ENCODE results near the gene TUBA4A.
"Not testable (repeated sequence)": the region's sequence is repeated elsewhere in the genome, so short reads cannot be mapped to it uniquely, and the experiment has no call there.

TUBA4A gene

GRCh38 chr2:219287116-219287440 lies 33.4 kb upstream of the TUBA4A start:
- peaks cover 19 to 30% of the 10 kb centered on the region in 2 donors for H3K36me3 ChIP-seq (ENCODE audit: control insufficient read depth in 1 of 2, insufficient read depth in 2 of 2, low read length in 2 of 2)
- not testable (repeated sequence) for H3K9ac ChIP-seq (ENCODE audit: low read depth in 1 of 2, low read length in 2 of 2); H3K9me3 ChIP-seq (ENCODE audit: control insufficient read depth in 1 of 2, low read length in 2 of 2); H3K4me3 ChIP-seq (ENCODE audit: low read depth in 1 of 2, low read length in 2 of 2); H3K27me3 ChIP-seq (ENCODE audit: control insufficient read depth in 1 of 2, insufficient read depth in 2 of 2, low read length in 2 of 2); H3K27ac ChIP-seq (ENCODE audit: low read depth, low read length); H3K4me1 ChIP-seq (ENCODE audit: control insufficient read depth in 1 of 2, insufficient read depth in 2 of 2, low read length in 2 of 2)

GRCh38 chr2:219286436-219287115 lies 32.9 kb upstream of the TUBA4A start:
- Histone ChIP-seq H3K9me3 (ENCODE audit: control insufficient read depth in 1 of 2, low read length in 2 of 2) (no peaks in the 10 kb centered on the region), H3K4me1 (ENCODE audit: control insufficient read depth in 1 of 2, insufficient read depth in 2 of 2, low read length in 2 of 2) (no peaks in the 10 kb centered on the region), H3K36me3 (ENCODE audit: control insufficient read depth in 1 of 2, insufficient read depth in 2 of 2, low read length in 2 of 2) (peaks cover 19 to 31% of the 10 kb centered on the region in 2 donors), H3K27ac (ENCODE audit: low read depth, low read length) (no peak overlapping the region), H3K4me3 (ENCODE audit: low read depth in 1 of 2, low read length in 2 of 2) (no peak overlapping the region), H3K9ac (ENCODE audit: low read depth in 1 of 2, low read length in 2 of 2) (no peak overlapping the region), H3K27me3 (ENCODE audit: control insufficient read depth in 1 of 2, insufficient read depth in 2 of 2, low read length in 2 of 2) (no peaks in the 10 kb centered on the region)

- no peak overlapping the region for H3K9ac ChIP-seq (ENCODE audit: low read depth in 1 of 2, low read length in 2 of 2)
- H3K4me1 ChIP-seq (ENCODE audit: control insufficient read depth in 1 of 2, insufficient read depth in 2 of 2, low read length in 2 of 2): no peaks in the 10 kb centered on the region
- no peaks in the 10 kb centered on the region for H3K27me3 ChIP-seq (ENCODE audit: control insufficient read depth in 1 of 2, insufficient read depth in 2 of 2, low read length in 2 of 2)
- H3K27ac ChIP-seq (ENCODE audit: low read depth, low read length): no peak overlapping the region
- H3K4me3 ChIP-seq (ENCODE audit: low read depth in 1 of 2, low read length in 2 of 2): no peak overlapping the region
- H3K36me3 ChIP-seq (ENCODE audit: control insufficient read depth in 1 of 2, insufficient read depth in 2 of 2, low read length in 2 of 2): peaks cover 19 to 36% of the 10 kb centered on the region in 2 donors
- H3K9me3 ChIP-seq (ENCODE audit: control insufficient read depth in 1 of 2, low read length in 2 of 2): no peaks in the 10 kb centered on the region
Measured at GRCh38 chr2:219285894-219286425, 32.2 kb upstream of the TUBA4A start.

- Histone ChIP-seq H3K36me3 (ENCODE audit: control insufficient read depth in 1 of 2, insufficient read depth in 2 of 2, low read length in 2 of 2) (peaks cover 19 to 40% of the 10 kb centered on the region in 2 donors), H3K4me1 (ENCODE audit: control insufficient read depth in 1 of 2, insufficient read depth in 2 of 2, low read length in 2 of 2) (peaks cover under 1 to 3% of the 10 kb centered on the region in 2 donors), H3K27ac (ENCODE audit: low read depth, low read length) (no peak overlapping the region), H3K27me3 (ENCODE audit: control insufficient read depth in 1 of 2, insufficient read depth in 2 of 2, low read length in 2 of 2) (no peaks in the 10 kb centered on the region), H3K4me3 (ENCODE audit: low read depth in 1 of 2, low read length in 2 of 2) (no peak overlapping the region), H3K9ac (ENCODE audit: low read depth in 1 of 2, low read length in 2 of 2) (no peak overlapping the region), H3K9me3 (ENCODE audit: control insufficient read depth in 1 of 2, low read length in 2 of 2) (no peaks in the 10 kb centered on the region)
Measured at GRCh38 chr2:219285373-219285735, 31.6 kb upstream of the TUBA4A start.

DNA sequence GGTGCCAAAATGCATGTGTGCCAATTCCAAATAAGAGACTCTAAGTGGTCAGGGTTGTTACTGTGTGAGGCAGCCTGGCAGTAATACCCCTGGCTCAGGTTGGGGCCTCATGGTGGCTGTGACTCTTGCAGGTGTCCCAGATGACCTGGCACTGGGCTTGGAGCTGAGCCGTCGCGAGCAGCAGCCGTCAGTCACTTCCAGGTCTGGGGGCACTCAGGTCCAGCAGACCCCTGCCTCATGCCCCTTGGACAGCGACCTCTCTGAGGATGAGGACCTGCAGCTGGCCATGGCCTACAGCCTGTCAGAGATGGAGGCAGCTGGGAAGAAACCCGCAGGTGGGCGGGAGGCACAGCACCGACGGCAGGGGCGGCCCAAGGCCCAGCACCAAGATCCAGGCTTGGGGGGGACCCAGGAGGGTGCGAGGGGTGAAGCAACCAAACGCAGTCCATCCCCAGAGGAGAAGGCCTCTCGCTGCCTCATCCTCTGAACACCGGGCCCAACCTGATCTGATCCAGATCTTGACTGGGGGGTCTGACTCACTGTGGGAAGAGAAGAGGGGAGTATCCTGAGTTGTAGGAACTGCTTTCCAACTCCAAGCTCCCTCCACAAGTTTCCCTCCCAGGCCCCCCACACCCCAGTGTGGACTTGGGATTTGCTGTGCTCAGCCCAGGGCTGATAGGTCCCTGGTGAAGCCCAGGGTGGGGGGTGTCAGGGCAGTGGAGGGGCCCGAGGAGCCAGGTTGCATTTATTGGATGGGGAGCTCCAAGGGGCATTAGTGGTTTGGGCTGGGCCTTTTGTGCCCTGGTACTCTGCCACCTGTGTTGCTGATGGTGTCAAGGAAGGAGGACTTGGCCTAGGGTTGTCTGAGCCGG lies 31.0 kb upstream of the TUBA4A start:
- Histone ChIP-seq H3K27me3 (ENCODE audit: control insufficient read depth in 1 of 2, insufficient read depth in 2 of 2, low read length in 2 of 2) (no peaks in the 10 kb centered on the region), H3K36me3 (ENCODE audit: control insufficient read depth in 1 of 2, insufficient read depth in 2 of 2, low read length in 2 of 2) (peaks cover 19 to 40% of the 10 kb centered on the region in 2 donors), H3K9ac (ENCODE audit: low read depth in 1 of 2, low read length in 2 of 2) (no peak overlapping the region), H3K9me3 (ENCODE audit: control insufficient read depth in 1 of 2, low read length in 2 of 2) (no peaks in the 10 kb centered on the region), H3K4me3 (ENCODE audit: low read depth in 1 of 2, low read length in 2 of 2) (no peak overlapping the region), H3K4me1 (ENCODE audit: control insufficient read depth in 1 of 2, insufficient read depth in 2 of 2, low read length in 2 of 2) (peaks cover 6 to 9% of the 10 kb centered on the region in 2 donors), H3K27ac (ENCODE audit: low read depth, low read length) (no peak overlapping the region)

DNA sequence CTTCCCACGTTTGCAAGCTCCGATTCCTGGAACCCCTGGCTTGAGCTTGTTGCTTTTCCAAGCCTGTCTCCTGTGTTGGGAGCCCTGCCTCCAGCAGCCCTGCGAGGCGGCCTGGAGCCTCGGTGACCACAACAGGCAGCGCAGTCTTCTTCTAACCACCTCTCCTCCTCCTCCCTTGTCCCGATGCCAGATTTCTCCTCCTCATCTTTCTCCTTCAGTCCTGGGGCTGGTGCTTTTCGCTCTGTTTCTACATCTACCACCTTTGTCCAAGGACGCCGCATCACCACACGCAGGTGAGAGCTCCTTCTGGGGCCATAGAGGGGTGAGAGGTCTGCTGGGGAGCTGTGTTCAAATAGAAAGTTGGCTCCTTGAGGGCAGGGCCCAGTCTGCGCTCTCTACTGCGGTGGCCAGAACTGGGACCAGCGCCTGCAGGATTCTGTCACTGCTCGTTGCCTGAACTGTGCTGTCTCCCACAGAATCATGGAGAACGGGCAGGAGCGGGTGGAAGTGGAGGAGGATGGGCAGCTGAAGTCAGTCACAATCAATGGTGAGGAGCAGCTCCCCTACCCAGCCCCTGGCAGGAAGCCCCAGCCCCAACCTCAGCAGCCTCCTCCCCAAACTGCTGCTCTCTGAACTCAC lies 29.3 kb upstream of the TUBA4A start:
- H3K36me3 ChIP-seq (ENCODE audit: control insufficient read depth in 1 of 2, insufficient read depth in 2 of 2, low read length in 2 of 2): peaks cover 19 to 40% of the 10 kb centered on the region in 2 donors
- H3K27me3 ChIP-seq (ENCODE audit: control insufficient read depth in 1 of 2, insufficient read depth in 2 of 2, low read length in 2 of 2): no peaks in the 10 kb centered on the region
- H3K9ac ChIP-seq (ENCODE audit: low read depth in 1 of 2, low read length in 2 of 2): no peak overlapping the region
- H3K9me3 ChIP-seq (ENCODE audit: control insufficient read depth in 1 of 2, low read length in 2 of 2): no peaks in the 10 kb centered on the region
- no peak overlapping the region for H3K4me3 ChIP-seq (ENCODE audit: low read depth in 1 of 2, low read length in 2 of 2)
- H3K27ac ChIP-seq (ENCODE audit: low read depth, low read length): no peak overlapping the region
- H3K4me1 ChIP-seq (ENCODE audit: control insufficient read depth in 1 of 2, insufficient read depth in 2 of 2, low read length in 2 of 2): peaks cover 18% of the 10 kb centered on the region in 2 donors

DNA sequence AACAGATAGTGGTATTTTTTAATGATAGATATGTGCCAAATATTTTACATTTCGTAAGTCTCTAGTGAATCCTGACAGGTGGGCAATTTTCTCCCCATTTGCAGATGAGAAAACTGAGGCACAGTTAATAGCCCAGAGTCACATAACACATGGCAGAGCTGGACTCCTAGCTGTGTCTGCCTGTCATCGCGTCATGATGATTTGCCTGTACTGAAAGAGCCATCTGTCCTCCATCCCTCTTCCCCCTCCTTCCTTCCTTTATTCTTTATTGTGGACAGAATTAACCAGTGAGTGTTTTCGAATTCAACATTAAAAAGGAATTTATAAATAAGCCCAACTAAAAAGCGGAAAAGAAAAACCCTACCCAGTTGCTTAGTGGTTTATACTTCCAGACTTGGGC lies 28.7 kb upstream of the TUBA4A start:
- no peak overlapping the region for H3K27ac ChIP-seq (ENCODE audit: low read depth, low read length)
- H3K4me1 ChIP-seq (ENCODE audit: control insufficient read depth in 1 of 2, insufficient read depth in 2 of 2, low read length in 2 of 2): peaks cover 21 to 25% of the 10 kb centered on the region in 2 donors
- H3K9me3 ChIP-seq (ENCODE audit: control insufficient read depth in 1 of 2, low read length in 2 of 2): no peaks in the 10 kb centered on the region
- H3K4me3 ChIP-seq (ENCODE audit: low read depth in 1 of 2, low read length in 2 of 2): no peak overlapping the region
- peaks cover 19 to 40% of the 10 kb centered on the region in 2 donors for H3K36me3 ChIP-seq (ENCODE audit: control insufficient read depth in 1 of 2, insufficient read depth in 2 of 2, low read length in 2 of 2)
- no peaks in the 10 kb centered on the region for H3K27me3 ChIP-seq (ENCODE audit: control insufficient read depth in 1 of 2, insufficient read depth in 2 of 2, low read length in 2 of 2)
- no peak overlapping the region for H3K9ac ChIP-seq (ENCODE audit: low read depth in 1 of 2, low read length in 2 of 2)

DNA sequence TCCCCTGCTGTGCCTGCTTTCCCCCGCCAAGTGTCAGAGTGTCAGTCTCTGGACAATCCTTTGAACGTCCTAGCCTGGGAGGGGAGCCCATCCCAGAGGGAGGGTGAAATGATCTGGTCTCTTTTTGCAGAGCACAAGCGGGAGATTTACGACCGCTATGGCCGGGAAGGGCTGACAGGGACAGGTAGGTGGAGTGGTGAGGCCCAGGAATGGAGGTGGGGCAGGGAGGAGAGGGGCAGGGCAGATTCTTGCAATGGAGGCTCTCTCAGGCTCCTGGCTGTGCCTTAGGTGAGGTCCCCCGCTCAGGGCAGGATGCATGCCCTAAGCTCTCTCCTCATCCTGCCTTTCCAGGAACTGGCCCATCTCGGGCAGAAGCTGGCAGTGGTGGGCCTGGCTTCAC lies 27.9 kb upstream of the TUBA4A start:
- Histone ChIP-seq H3K27ac (ENCODE audit: low read depth, low read length) (no peak overlapping the region), H3K4me1 (ENCODE audit: control insufficient read depth in 1 of 2, insufficient read depth in 2 of 2, low read length in 2 of 2) (peaks cover 21 to 28% of the 10 kb centered on the region in 2 donors), H3K4me3 (ENCODE audit: low read depth in 1 of 2, low read length in 2 of 2) (no peak overlapping the region), H3K9me3 (ENCODE audit: control insufficient read depth in 1 of 2, low read length in 2 of 2) (no peaks in the 10 kb centered on the region), H3K9ac (ENCODE audit: low read depth in 1 of 2, low read length in 2 of 2) (no peak overlapping the region), H3K27me3 (ENCODE audit: control insufficient read depth in 1 of 2, insufficient read depth in 2 of 2, low read length in 2 of 2) (no peaks in the 10 kb centered on the region), H3K36me3 (ENCODE audit: control insufficient read depth in 1 of 2, insufficient read depth in 2 of 2, low read length in 2 of 2) (peaks cover 19 to 37% of the 10 kb centered on the region in 2 donors)

DNA sequence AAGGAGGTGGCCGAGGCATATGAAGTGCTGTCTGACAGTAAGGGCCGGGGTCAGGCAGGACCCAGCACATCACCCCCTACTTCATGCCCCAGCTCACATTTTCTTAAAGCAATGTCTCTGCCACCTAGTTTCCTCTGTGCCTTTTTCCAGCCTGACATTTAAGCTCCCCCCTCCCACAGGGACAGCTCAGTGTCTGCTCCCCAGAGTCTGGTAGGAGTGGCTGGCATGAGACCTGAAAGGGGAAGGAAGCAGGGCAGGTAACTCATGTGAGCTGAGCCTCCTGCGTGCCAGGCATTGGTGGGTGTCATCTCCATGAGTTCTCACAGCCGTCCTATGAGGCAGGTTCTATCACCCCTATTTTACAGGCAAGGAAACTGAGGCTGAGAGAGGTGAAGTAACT lies 26.9 kb upstream of the TUBA4A start:
- no peaks in the 10 kb centered on the region for H3K9me3 ChIP-seq (ENCODE audit: control insufficient read depth in 1 of 2, low read length in 2 of 2)
- no peak overlapping the region for H3K27ac ChIP-seq (ENCODE audit: low read depth, low read length)
- peaks cover 19 to 33% of the 10 kb centered on the region in 2 donors for H3K36me3 ChIP-seq (ENCODE audit: control insufficient read depth in 1 of 2, insufficient read depth in 2 of 2, low read length in 2 of 2)
- H3K27me3 ChIP-seq (ENCODE audit: control insufficient read depth in 1 of 2, insufficient read depth in 2 of 2, low read length in 2 of 2): no peaks in the 10 kb centered on the region
- no peak overlapping the region for H3K4me3 ChIP-seq (ENCODE audit: low read depth in 1 of 2, low read length in 2 of 2)
- H3K4me1 ChIP-seq (ENCODE audit: control insufficient read depth in 1 of 2, insufficient read depth in 2 of 2, low read length in 2 of 2): peaks cover 21 to 28% of the 10 kb centered on the region in 2 donors
- H3K9ac ChIP-seq (ENCODE audit: low read depth in 1 of 2, low read length in 2 of 2): peak overlapping the region in 1 of 2 donors; percentile 5
